Effector memory CD4-positive, alpha-beta T cell (primary cell): ENCODE data around the gene WBP2.

Experiments
- DNase-seq, 3 donors: peaks; one replicate each; pipeline ENCODE4 v3.0.0-alpha.2; 2020
- H3K27ac ChIP-seq: 2 replicates; pipeline ENCODE4 v1.7.0; 2013; ENCODE audit warnings: mild to moderate bottlenecking, low read length, moderate library complexity; ENCODE audit not compliant: insufficient read depth, poor library complexity, severe bottlenecking
- H3K27me3 ChIP-seq: replicated peaks from 2 replicates; pipeline ENCODE4 v1.7.0; 2013; ENCODE audit warnings: mild to moderate bottlenecking, low read length; ENCODE audit not compliant: insufficient read depth, control insufficient read depth, poor library complexity, severe bottlenecking
- H3K36me3 ChIP-seq: 2 replicates; pipeline ENCODE4 v1.7.0; 2013; ENCODE audit warnings: mild to moderate bottlenecking, low read length, moderate library complexity; ENCODE audit not compliant: control insufficient read depth, insufficient read depth
- H3K4me1 ChIP-seq: 2 replicates; pipeline ENCODE4 v1.7.0; 2013; ENCODE audit warnings: low read length, mild to moderate bottlenecking; ENCODE audit not compliant: control insufficient read depth, insufficient read depth, poor library complexity, severe bottlenecking
- H3K4me3 ChIP-seq: 2 replicates; pipeline ENCODE4 v1.7.0; 2013; ENCODE audit warnings: low read length, low read depth, mild to moderate bottlenecking; ENCODE audit not compliant: insufficient read depth, poor library complexity, severe bottlenecking
- H3K9me3 ChIP-seq: 2 replicates; pipeline ENCODE4 v1.7.0; 2013; ENCODE audit warnings: mild to moderate bottlenecking, low read length, moderate library complexity; ENCODE audit not compliant: control insufficient read depth
- total RNA-seq, 3 donors: gene quantifications; one replicate each; lab custom pipeline; 2026; lab: John Stamatoyannopoulos, UW

The WBP2 gene
- 61.4 to 74.9 (median 63.5) reads per million in 3 donors for total RNA-seq

GRCh38 chr17:75855310-75856061 lies at the start of gene WBP2:
TSS of gene WBP2 (minus strand) at chr17:75855335. CDS start at chr17:75855297, 38 bp downstream.
- Histone ChIP-seq H3K27ac (peak within 1 kb of the TSS; percentile 84), H3K27me3 (no peaks in the 10 kb centered on the region), H3K9me3 (no peaks in the 10 kb centered on the region), H3K4me1 (peaks cover 27% of the 10 kb centered on the region), H3K36me3 (peaks cover 13% of the 10 kb centered on the region), H3K4me3 (peak within 1 kb of the TSS; percentile 72)
- peak; percentile 95 to 98 (median 97) for DNase-seq

- H3K36me3 ChIP-seq, result peaks cover 47% of the 10 kb centered on the region
- no peaks in the 10 kb centered on the region for H3K9me3 ChIP-seq
- H3K4me1 ChIP-seq, result peaks cover 9% of the 10 kb centered on the region
- no peak for DNase-seq
- no peak overlapping the region for H3K27ac ChIP-seq
- H3K27me3 ChIP-seq, result no peaks in the 10 kb centered on the region
- H3K4me3 ChIP-seq, result no peak overlapping the region
These were observed 47.3 kb upstream of the WBP2 start for GRCh38 chr17:75902406-75902805.

GRCh38 chr17:75901727-75902126 lies 46.6 kb upstream of the WBP2 start:
- H3K36me3 ChIP-seq, result peaks cover 47% of the 10 kb centered on the region
- H3K9me3 ChIP-seq, result no peaks in the 10 kb centered on the region
- no peak overlapping the region for H3K27ac ChIP-seq
- no peaks in the 10 kb centered on the region for H3K27me3 ChIP-seq
- peaks cover 9% of the 10 kb centered on the region for H3K4me1 ChIP-seq
- DNase-seq, result no peak
- no peak overlapping the region for H3K4me3 ChIP-seq

GRCh38 chr17:75900691-75901533 lies 45.8 kb upstream of the WBP2 start:
- Histone ChIP-seq H3K9me3 (no peaks in the 10 kb centered on the region), H3K27ac (no peak overlapping the region), H3K4me1 (peaks cover 9% of the 10 kb centered on the region), H3K36me3 (peaks cover 47% of the 10 kb centered on the region), H3K4me3 (no peak overlapping the region), H3K27me3 (no peaks in the 10 kb centered on the region)
- no peak for DNase-seq

- no peaks in the 10 kb centered on the region for H3K9me3 ChIP-seq
- H3K4me1 ChIP-seq, result peaks cover 14% of the 10 kb centered on the region
- peaks cover 47% of the 10 kb centered on the region for H3K36me3 ChIP-seq
- no peak overlapping the region for H3K4me3 ChIP-seq
- no peaks in the 10 kb centered on the region for H3K27me3 ChIP-seq
- DNase-seq, result no peak
- no peak overlapping the region for H3K27ac ChIP-seq
These were observed 44.8 kb upstream of the WBP2 start for GRCh38 chr17:75899767-75900468.

GRCh38 chr17:75899353-75899752 lies 44.2 kb upstream of the WBP2 start:
- H3K36me3 ChIP-seq, result peaks cover 47% of the 10 kb centered on the region
- H3K4me3 ChIP-seq, result no peak overlapping the region
- no peak for DNase-seq
- H3K27me3 ChIP-seq, result no peaks in the 10 kb centered on the region
- H3K27ac ChIP-seq, result no peak overlapping the region
- H3K4me1 ChIP-seq, result peaks cover 16% of the 10 kb centered on the region
- H3K9me3 ChIP-seq, result no peaks in the 10 kb centered on the region

GRCh38 chr17:75898791-75899190 lies 43.7 kb upstream of the WBP2 start:
- H3K4me3 ChIP-seq, result no peak overlapping the region
- H3K36me3 ChIP-seq, result peaks cover 47% of the 10 kb centered on the region
- H3K27me3 ChIP-seq, result no peaks in the 10 kb centered on the region
- H3K9me3 ChIP-seq, result no peaks in the 10 kb centered on the region
- no peak overlapping the region for H3K27ac ChIP-seq
- peaks cover 17% of the 10 kb centered on the region for H3K4me1 ChIP-seq
- no peak for DNase-seq

GRCh38 chr17:75898065-75898464 lies 42.9 kb upstream of the WBP2 start:
- peaks cover 46% of the 10 kb centered on the region for H3K36me3 ChIP-seq
- H3K4me1 ChIP-seq, result peaks cover 17% of the 10 kb centered on the region
- H3K27ac ChIP-seq, result no peak overlapping the region
- no peaks in the 10 kb centered on the region for H3K9me3 ChIP-seq
- no peaks in the 10 kb centered on the region for H3K27me3 ChIP-seq
- DNase-seq, result no peak
- H3K4me3 ChIP-seq, result no peak overlapping the region

- no peaks in the 10 kb centered on the region for H3K9me3 ChIP-seq
- peaks cover 17% of the 10 kb centered on the region for H3K4me1 ChIP-seq
- no peaks in the 10 kb centered on the region for H3K27me3 ChIP-seq
- no peak for DNase-seq
- H3K36me3 ChIP-seq, result peaks cover 43% of the 10 kb centered on the region
- H3K4me3 ChIP-seq, result peak overlapping the region; percentile 5
- H3K27ac ChIP-seq, result peak overlapping the region; percentile 61
These were observed 42.3 kb upstream of the WBP2 start for GRCh38 chr17:75897160-75898019.
